HCT116 (cell line): ENCODE results near the gene TUBD1. TPM values are rescaled to one million over a fixed set of nuclear protein-coding genes. Genes with fewer than 3 reads are reported as not detected.
A peak's percentile ranks its signal among the peaks of the same experiment; 100 is the strongest.

Experiments used
- ATAC-seq: fragments of 200-7000 bp; cut with Tn5 transposase; 2 replicates; pipeline ENCODE4 v1.9.1; 2020; ENCODE audit warnings: mild to moderate bottlenecking, moderate library complexity
- BruUV-seq: library from RNA; stranded (reverse); fragments of 400-500 nt; replicated peaks from 2 replicates; lab custom pipeline; 2021; lab: Mats Ljungman, UMichigan
- CTCF ChIA-PET: fragments of 300-600 bp; sonication (Branson Sonifier 250); formaldehyde crosslinking; loops from one replicate; lab custom pipeline; 2021; ENCODE audit warnings: antibody characterized with exemption; lab: Charles Lee
- POLR2A ChIA-PET: fragments of 300-600, 350-600 bp; sonication (Branson Sonifier 250); formaldehyde crosslinking; loops from one replicate; lab custom pipeline; 2021; ENCODE audit warnings: antibody characterized with exemption; lab: Charles Lee
- RAD21 ChIA-PET, 2 experiments: fragments of 300-600 bp; sonication (Branson Sonifier 250); formaldehyde crosslinking; loops; one replicate each; lab custom pipeline; 2023; ENCODE audit warnings: low total read pairs in 2 of 2; ENCODE audit not compliant: uncharacterized antibody in 2 of 2, unreplicated experiment in 2 of 2, low non-redundant PET in 1 of 2; lab: Charles Lee
- DNase-seq: peaks from one replicate; pipeline ENCODE4 v3.0.0-alpha.2; 2010; ENCODE audit warnings: low read depth, low spot score
- H2AFZ ChIP-seq: fragments of 200-600 bp; shearing (Covaris generic), sonication (generic); 2 replicates; pipeline ENCODE4 v1.6.1; 2017; ENCODE audit warnings: low read depth, mixed run types, mixed read lengths, antibody characterized with exemption, low read length; ENCODE audit not compliant: poor library complexity, severe bottlenecking
- H3K27ac ChIP-seq: 2 replicates; pipeline ENCODE4 v1.5.1; 2012; ENCODE audit warnings: low read depth, low read length
- H3K27me3 ChIP-seq: fragments of 200-600 bp; sonication (generic); 2 replicates; pipeline ENCODE4 v1.6.1; 2016; ENCODE audit warnings: mixed run types, low read length, mixed read lengths; ENCODE audit not compliant: insufficient read depth
- H3K36me3 ChIP-seq, 2 experiments: fragments of 200-500 bp in 1 of 2; fragments of 200-600 bp in 1 of 2; sonication (Bioruptor generic) in 1 of 2; sonication (generic) in 1 of 2; 2 replicates each; pipeline versions ENCODE4 v1.5.1 to v1.6.1; 2014 to 2016; ENCODE audit warnings: low read length in 2 of 2, inconsistent platforms in 1 of 2, mixed read lengths in 1 of 2, mixed run types in 1 of 2; ENCODE audit not compliant: insufficient read depth in 2 of 2, control insufficient read depth in 1 of 2
- H3K4me1 ChIP-seq, 2 experiments: fragments of 200-600 bp in 1 of 2; sonication (generic) in 1 of 2; 2 replicates each; pipeline versions ENCODE4 v1.5.1 to v1.6.1; 2012 to 2017; ENCODE audit warnings: low read length in 2 of 2, inconsistent platforms in 1 of 2, mild to moderate bottlenecking in 1 of 2, mixed read lengths in 1 of 2, mixed run types in 1 of 2, moderate library complexity in 1 of 2; ENCODE audit not compliant: insufficient read depth in 2 of 2, control insufficient read depth in 1 of 2
- H3K4me2 ChIP-seq: fragments of 200-600 bp; sonication (generic); 2 replicates; pipeline ENCODE4 v1.6.1; 2017; ENCODE audit warnings: mixed run types, low read length, mixed read lengths
- H3K4me3 ChIP-seq, 2 experiments: fragments of 200-600 bp in 1 of 2; sonication (generic) in 1 of 2; replicated peaks in 1 of 2; 2 replicates each; pipeline ENCODE4 v1.5.1; 2011 to 2016; ENCODE audit warnings: low read length in 2 of 2, control low read depth in 1 of 2, low read depth in 1 of 2, mild to moderate bottlenecking in 1 of 2, mixed read lengths in 1 of 2, mixed run types in 1 of 2
- H3K79me2 ChIP-seq: fragments of 200-600 bp; sonication (generic); 2 replicates; pipeline ENCODE4 v1.6.1; 2017; ENCODE audit warnings: mild to moderate bottlenecking, mixed run types, low read length, moderate library complexity, mixed read lengths; ENCODE audit not compliant: insufficient read depth
- H3K9ac ChIP-seq: fragments of 200-600 bp; sonication (generic); 2 replicates; pipeline ENCODE4 v1.6.1; 2016; ENCODE audit warnings: low read length, mixed read lengths
- H3K9me2 ChIP-seq: fragments of 200-600 bp; sonication (generic), shearing (Covaris generic); 2 replicates; pipeline ENCODE4 v1.6.1; 2017; ENCODE audit warnings: mixed run types, mild to moderate bottlenecking, moderate library complexity; ENCODE audit not compliant: insufficient read depth
- H3K9me3 ChIP-seq, 2 experiments: fragments of 200-500 bp in 1 of 2; fragments of 200-600 bp in 1 of 2; sonication (Bioruptor generic) in 1 of 2; sonication (generic) in 1 of 2; 2 replicates each; pipeline ENCODE4 v1.6.1; 2014 to 2017; ENCODE audit warnings: low read length in 2 of 2, mixed read lengths in 2 of 2, inconsistent platforms in 1 of 2, low read depth in 1 of 2, mild to moderate bottlenecking in 1 of 2, mixed run types in 1 of 2, moderate library complexity in 1 of 2; ENCODE audit not compliant: control insufficient read depth in 1 of 2, insufficient read depth in 1 of 2
- H4K20me1 ChIP-seq: fragments of 200-600 bp; sonication (generic), shearing (Covaris generic); 2 replicates; pipeline ENCODE4 v1.6.1; 2017; ENCODE audit warnings: mixed run types, mild to moderate bottlenecking, moderate library complexity; ENCODE audit not compliant: insufficient read depth
- CEBPB ChIP-seq: IDR thresholded peaks from 2 replicates; pipeline ENCODE4 v1.6.1; 2012; ENCODE audit warnings: low read depth
- CTCF ChIP-seq, 3 experiments: fragments of 200-600 bp in 1 of 3; sonication (generic) in 1 of 3; IDR thresholded peaks in 2 of 3; conservative IDR thresholded peaks in 1 of 3; 2 replicates each; pipeline ENCODE4 v1.5.1; 2012 to 2017; ENCODE audit warnings: low read depth in 2 of 3, low read length in 2 of 3, antibody characterized with exemption in 1 of 3, borderline replicate concordance in 1 of 3, control low read depth in 1 of 3, mild to moderate bottlenecking in 1 of 3, mixed read lengths in 1 of 3, mixed run types in 1 of 3, moderate library complexity in 1 of 3; ENCODE audit not compliant: insufficient read depth in 1 of 3
- ELF1 ChIP-seq: IDR thresholded peaks from 2 replicates; pipeline ENCODE4 v1.6.1; 2012; ENCODE audit warnings: low read depth, borderline replicate concordance
- RAD21 ChIP-seq: IDR thresholded peaks from 2 replicates; pipeline ENCODE4 v1.6.1; 2012; ENCODE audit warnings: low read depth, mild to moderate bottlenecking
- intact Hi-C: fragments of 100-400 bp; cut with micrococcal nuclease; formaldehyde crosslinking; loops from 2 replicates; pipeline ENCODE4 v1.10.0; 2022
- total RNA-seq: library from RNA; stranded (reverse); gene quantifications from one replicate; pipeline ENCODE4 v1.2.1, GENCODE V29; 2021; ENCODE audit not compliant: unreplicated experiment

TUBD1 gene
- total RNA-seq, 1 experiment from 2014 or later: 13.0 TPM

- ChIA-PET CTCF (interaction anchor here (0.7 to 3.7 kb wide), 24 partner anchors 10 to 1271 kb away, joined by 3 to 57 read pairs (median 5); partner anchors contain the start of genes PTRH2, RPS6KB1, TUBD1 and VMP1), POLR2A (interaction anchor here (0.7 to 1.9 kb wide), 8 partner anchors 10 to 107 kb away, joined by 3 to 9 read pairs (median 6); no protein-coding TSS in a partner anchor), RAD21 (interaction anchor here (0.8 to 1.6 kb wide), 5 partner anchors 73 to 152 kb away, joined by 3 to 12 read pairs (median 10); partner anchors contain the start of genes PTRH2 (in 1 of the 2) and VMP1 (in 1 of the 2))
- no peak overlapping the region for H3K27ac ChIP-seq
- no peaks in the 10 kb centered on the region for H4K20me1 ChIP-seq
- H3K79me2 ChIP-seq: no peaks in the 10 kb centered on the region
- ATAC-seq (peak; percentile 67), DNase-seq (no peak)
- no peak overlapping the region for H2AFZ ChIP-seq
- peaks cover 6 to 9% of the 10 kb centered on the region in 2 experiments; a peak in 2 of 4 replicates for H3K36me3 ChIP-seq
- intact Hi-C loops: loop anchor here (1.0 kb wide), 3 partner anchors 106 to 338 kb away; no protein-coding TSS in a partner anchor
- no peaks in the 10 kb centered on the region for H3K27me3 ChIP-seq
- H3K4me2 ChIP-seq: no peak overlapping the region
- H3K9ac ChIP-seq: no peak overlapping the region
- BruUV-seq: TSS peak; percentile 30
- no peaks in the 10 kb centered on the region for H3K9me3 ChIP-seq
- no peak overlapping the region for H3K4me3 ChIP-seq
- TF ChIP-seq RAD21: peak; percentile 97
- TF ChIP-seq CTCF (IDR thresholded peaks at IDR 0.05 in 2 of 3, conservative IDR thresholded peaks at IDR 0.05 in 1 of 3; ENCODE audit: borderline replicate concordance in 1 of 3, insufficient read depth in 1 of 3, low read depth in 2 of 3, low read length in 2 of 3): peak; percentile 44 to 88 (median 80); a peak in 4 of 6 replicates
- no peak for TF ChIP-seq ELF1
- 0 out of 2 replicates have a peak, but pooled peaks have one; percentile 8 for TF ChIP-seq CEBPB
- H3K9me2 ChIP-seq: no peaks in the 10 kb centered on the region
- peaks cover 18 to 32% of the 10 kb centered on the region in 2 experiments; a peak in 3 of 4 replicates for H3K4me1 ChIP-seq
These were observed 33.2 kb downstream of the TUBD1 start for GRCh38 chr17:59859444-59860025.
